Embryonic facial prominence (tissue), 1 donor: ENCODE measurements around the gene CDC42EP1.
"Not testable (repeated sequence)": the region's sequence is repeated elsewhere in the genome, so short reads cannot be mapped to it uniquely, and the experiment has no call there.

Experiments used
- DNase-seq: peaks from one replicate; pipeline ENCODE4 v3.0.0-alpha.2; 2016; ENCODE audit errors: extremely low spot score

The CDC42EP1 gene

GRCh38 chr22:37533995-37534394, 26.3 kb upstream of the CDC42EP1 start:
- no peak for DNase-seq

- no peak for DNase-seq
Observed at GRCh38 chr22:37534445-37534844, 25.8 kb upstream of the CDC42EP1 start.

- DNase-seq = no peak
Observed at GRCh38 chr22:37535159-37535558, 25.1 kb upstream of the CDC42EP1 start.

- peak; percentile 85 for DNase-seq
Observed at GRCh38 chr22:37538590-37539357, 21.5 kb upstream of the CDC42EP1 start.

DNA sequence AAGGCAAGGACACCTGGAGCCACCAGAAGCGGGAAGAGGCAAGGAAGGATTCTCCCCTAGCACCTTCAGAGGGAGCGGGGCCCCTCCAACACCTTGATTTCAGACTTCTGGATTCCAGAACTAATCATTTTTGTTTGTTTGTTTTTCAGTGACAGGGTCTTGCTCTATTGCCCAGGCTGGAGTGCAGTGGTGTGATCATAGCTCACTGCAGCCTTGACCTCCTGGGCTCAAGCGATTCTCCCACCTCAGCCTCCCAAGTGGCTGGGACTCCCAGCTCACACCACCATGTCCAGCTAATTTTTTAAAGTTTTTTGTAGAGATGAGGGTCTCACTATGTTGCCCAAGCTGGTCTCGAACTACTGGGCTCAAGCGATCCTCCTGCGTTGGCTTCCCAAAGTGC, 20.5 kb upstream of the CDC42EP1 start:
- DNase-seq = not testable (repeated sequence)

GRCh38 chr22:37542416-37542815, 17.9 kb upstream of the CDC42EP1 start:
- not testable (repeated sequence) for DNase-seq

DNA sequence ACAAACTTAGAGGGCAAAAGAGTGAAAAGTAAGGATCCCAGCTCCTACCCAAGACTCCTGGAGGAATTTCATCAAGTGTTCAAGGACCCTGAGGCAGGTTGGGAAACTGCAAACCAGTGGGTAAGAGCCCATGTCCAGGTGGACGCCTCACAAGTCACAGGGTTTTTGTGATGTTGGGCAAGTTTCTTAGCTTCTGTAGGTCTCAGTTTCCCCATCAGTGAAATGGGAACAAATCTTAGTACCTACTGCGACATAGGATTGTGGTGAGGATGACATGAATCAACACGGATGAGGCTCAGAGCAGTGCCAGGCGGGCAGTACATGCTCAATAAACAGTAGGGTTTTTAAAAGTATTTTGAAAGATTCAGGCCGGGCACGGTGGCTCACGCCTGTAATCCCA, 17.3 kb upstream of the CDC42EP1 start:
- no peak for DNase-seq

GRCh38 chr22:37544955-37545702, 15.2 kb upstream of the CDC42EP1 start:
- DNase-seq = no peak

- DNase-seq = peak; percentile 71
Observed at GRCh38 chr22:37545703-37546436, 14.4 kb upstream of the CDC42EP1 start.

DNA sequence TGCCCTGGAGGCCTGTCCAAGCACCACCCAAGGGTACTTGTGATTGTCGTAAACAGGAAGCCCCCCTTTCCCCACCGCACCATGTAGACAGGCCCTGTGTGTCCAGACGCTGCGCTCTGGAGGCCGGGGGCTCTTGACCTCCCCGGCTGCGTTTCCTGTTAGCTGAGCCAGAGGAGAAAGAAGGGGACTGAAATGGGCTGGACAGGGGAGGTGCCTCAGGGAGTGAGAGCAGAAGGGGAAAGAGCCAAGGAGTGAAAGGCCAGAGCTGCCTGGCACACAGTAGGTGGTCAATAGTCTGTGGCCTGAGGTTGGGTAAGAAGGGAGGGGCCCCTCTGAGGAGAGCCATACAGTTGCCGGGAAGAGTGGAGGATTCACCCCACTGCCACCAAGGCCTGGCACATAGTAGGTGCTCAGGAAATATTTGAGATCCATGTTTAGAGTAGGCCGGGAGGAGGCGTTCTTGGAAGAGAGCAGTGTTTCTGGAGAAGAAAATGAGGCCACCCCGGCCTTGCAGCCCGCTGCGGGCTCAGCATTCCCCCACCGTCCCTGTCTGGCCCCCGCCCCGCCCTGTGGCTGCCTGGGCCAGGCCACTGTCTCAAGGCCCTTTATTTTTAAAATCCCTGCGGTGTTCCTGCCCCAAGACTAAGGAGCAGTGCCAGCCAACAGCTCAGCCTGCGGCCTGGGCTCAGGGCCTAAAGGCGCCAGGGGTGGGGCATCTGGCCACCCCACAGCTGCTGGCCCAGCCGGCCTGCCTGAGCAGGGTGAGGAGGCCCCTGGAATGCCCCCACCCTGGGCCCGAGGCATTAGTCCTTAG, 13.6 kb upstream of the CDC42EP1 start:
- DNase-seq = no peak

GRCh38 chr22:37547251-37547741, 13.0 kb upstream of the CDC42EP1 start:
- DNase-seq = no peak

DNA sequence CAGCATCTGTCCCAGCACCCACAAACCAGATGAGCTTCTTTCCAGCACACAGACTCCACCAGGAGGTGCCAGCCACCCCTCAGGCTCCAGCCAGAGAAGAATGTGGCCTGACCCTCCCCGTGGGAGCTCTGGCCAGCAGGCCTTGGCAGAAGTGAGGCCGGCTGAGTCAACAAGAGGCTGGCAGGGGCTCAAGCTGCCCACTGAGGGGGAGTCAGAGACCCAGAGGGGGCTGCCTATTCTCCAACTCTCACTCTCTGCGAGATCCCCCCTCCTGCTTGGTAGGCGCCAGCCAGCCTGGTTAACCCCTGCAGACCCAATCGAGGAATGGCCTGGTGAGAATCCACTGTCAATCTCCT, 10.6 kb upstream of the CDC42EP1 start:
- DNase-seq = no peak

DNA sequence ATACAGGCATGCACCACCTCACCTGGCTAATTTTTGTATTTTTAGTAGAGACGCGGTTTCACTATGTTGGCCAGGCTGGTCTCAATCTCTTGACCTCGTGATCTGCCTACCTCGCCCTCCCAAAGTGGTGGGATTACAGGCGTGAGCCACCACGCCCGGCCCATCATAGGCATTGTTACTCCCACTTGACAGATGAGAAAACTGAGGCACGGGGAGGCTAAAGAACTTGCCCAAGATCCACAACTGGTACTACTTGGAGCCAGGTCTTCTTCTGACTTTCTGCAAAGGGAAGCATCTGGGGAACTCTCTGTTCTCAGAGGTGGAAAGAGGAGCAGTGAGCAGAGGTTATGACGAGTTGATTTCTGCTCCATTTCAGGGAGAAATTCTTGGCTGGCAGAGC, 9.4 kb upstream of the CDC42EP1 start:
- DNase-seq = not testable (repeated sequence)

- no peak for DNase-seq
Observed at GRCh38 chr22:37551981-37552380, 8.3 kb upstream of the CDC42EP1 start.

DNA sequence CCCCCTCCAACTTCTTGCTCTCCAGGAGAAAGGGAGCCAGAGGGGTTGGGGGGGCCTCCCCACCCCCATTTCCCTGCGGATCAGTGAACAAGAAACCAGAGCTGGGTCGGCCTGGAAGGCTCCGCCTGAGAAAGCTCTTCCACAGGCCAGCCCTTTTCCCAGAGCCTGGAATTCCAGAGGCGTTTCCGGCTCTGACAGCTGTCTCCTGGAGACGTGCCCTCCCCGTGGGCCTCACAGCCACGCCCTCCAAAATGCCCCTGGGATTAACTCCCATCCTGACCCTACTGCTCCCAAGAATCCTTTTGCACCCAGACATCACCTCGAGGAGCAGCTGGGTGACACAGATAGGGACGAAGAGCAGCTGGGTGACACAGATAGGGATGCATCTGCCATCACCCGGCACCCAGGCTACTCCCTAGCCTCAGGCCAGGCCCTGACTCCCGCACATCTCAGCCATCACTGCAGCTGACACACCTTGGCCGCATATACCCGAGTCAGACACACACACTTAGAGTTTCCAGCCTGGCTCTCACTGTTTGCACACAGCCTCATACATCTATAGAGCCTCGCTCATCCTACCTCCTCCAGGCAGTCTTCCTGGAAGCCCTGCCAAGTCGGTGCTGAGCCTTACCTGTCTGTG, 7.6 kb upstream of the CDC42EP1 start:
- DNase-seq = no peak

- no peak for DNase-seq
Observed at GRCh38 chr22:37553725-37554124, 6.6 kb upstream of the CDC42EP1 start.

DNA sequence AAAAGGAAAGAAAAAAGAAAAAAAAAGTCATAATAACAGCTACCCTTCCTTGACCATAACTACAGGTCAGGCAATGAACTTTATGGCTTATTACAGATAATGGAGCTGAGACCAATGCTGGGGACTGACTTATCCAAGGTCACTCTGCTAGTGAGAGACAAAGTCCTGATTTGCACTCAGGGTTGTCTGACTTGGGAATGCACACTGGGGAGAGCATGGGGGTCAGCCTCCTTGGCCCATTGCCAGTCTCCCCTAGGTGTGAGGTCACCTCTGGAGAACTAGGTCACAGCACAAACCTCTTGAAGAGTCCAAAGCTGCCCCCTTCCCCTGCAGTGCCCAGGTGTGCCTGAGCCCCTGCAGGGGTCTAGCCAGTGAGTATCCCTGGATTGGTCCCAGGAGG, 5.3 kb upstream of the CDC42EP1 start:
- DNase-seq = no peak

DNA sequence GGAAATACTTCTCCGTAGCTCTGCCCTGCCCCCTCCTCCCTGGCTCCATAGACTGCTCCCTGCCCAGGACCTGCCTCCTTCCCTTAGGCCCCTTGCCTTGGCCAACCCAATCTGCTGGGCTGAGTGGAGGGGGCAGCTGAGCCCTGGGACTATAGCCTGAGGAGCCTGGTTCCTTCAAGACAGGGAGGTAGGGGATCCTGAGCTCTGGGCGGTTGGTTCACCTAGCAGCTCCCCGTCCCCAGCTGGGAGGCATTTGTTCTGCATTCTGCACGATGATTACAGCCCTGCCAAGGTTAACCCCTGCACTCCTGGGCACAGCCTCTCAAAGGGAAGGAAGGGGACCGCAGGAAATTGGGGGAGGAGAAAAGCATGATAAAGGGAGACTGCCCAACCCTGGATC, 3.6 kb upstream of the CDC42EP1 start:
- DNase-seq = no peak

DNA sequence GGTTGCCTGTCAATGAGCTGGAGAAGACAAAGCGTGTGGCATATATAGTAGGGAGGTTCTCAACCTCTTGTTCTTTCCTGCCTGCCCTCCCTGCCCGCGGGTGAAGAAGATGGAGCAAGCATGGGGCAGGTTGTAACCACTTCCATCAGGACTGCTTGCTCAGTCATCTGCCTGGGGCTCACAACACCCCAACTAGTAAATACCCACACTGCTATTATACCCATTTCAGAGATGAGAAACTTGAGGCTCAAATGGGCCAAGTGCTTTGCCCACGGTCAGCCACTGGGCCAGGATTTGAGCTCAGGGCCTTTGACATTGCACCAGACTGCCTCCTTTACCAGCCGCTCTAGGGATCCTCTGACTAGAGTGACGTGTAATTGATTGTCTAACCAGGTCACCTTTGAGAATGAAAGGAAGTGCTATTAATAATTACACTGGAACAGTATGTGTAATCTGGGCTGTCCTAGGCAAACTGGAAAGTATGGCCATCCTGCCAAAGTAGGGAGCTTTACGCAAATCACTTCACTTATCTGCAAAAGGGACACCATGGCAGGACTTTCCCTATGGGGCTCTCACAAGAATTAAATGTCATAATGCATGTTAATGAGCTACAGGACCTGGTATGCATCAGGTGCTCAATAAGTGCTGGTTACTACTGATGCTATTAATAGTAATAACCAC, 2.8 kb upstream of the CDC42EP1 start:
- no peak for DNase-seq

GRCh38 chr22:37558815-37559214, 1.5 kb upstream of the CDC42EP1 start:
- no peak for DNase-seq

DNA sequence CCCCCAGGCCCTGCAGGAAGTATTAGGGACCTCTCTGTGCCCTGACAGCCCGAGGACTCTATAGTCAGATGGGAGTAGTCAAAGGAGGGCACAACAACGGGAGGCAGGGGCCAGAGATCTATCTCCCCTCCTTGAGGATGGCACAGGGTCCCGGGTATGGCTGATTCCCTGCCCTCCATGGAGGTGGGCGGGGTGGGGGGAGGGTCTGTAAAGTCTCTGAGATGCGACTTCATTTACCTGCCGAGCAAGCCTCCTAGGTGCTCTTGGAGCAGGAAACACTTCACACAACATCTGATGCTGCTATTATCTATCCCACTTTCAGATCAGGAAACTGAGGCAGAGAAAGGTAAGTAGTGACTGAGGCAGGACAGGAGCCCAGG, 769 bp upstream of the CDC42EP1 start:
- no peak for DNase-seq
